Sigmoid colon (tissue), 4 donors: Measurements from ENCODE around the gene TRPM3.

Experiments
- CTCF ChIP-seq, 4 experiments: fragments of 450-650 bp in 3 of 4; fragments of 200-600 bp in 1 of 4; IDR thresholded peaks; one replicate each; pipeline ENCODE4 v1.5.1; 2016 to 2019; ENCODE audit warnings: antibody characterized with exemption in 4 of 4, mild to moderate bottlenecking in 3 of 4, moderate library complexity in 2 of 4
- EP300 ChIP-seq, 4 donors: sonication (generic); formaldehyde crosslinking; IDR thresholded peaks; one replicate each; pipeline ENCODE4 v1.6.1; 2017; ENCODE audit warnings: antibody characterized with exemption in 4 of 4
- POLR2A ChIP-seq, 2 donors: fragments of 450-650 bp; IDR thresholded peaks; one replicate each; pipeline ENCODE4 v1.6.1; 2016; ENCODE audit warnings: antibody characterized with exemption in 2 of 2, mild to moderate bottlenecking in 2 of 2, moderate library complexity in 2 of 2
- POLR2AphosphoS5 ChIP-seq, 4 donors: sonication (generic); formaldehyde crosslinking; IDR thresholded peaks; one replicate each; pipeline ENCODE4 v1.6.1; 2017; ENCODE audit warnings: antibody characterized with exemption in 4 of 4

GRCh38 chr9:70498866-70499265, 622.6 kb downstream of the TRPM3 start:
- no peak for TF ChIP-seq EP300 (IDR thresholded peaks at IDR 0.05)
- no peak for TF ChIP-seq CTCF (IDR thresholded peaks at IDR 0.05)
- TF ChIP-seq POLR2A (IDR thresholded peaks at IDR 0.05), result no peak
- TF ChIP-seq POLR2AphosphoS5 (IDR thresholded peaks at IDR 0.05), result no peak
